BJ (cell line): ENCODE results near the gene SLC16A6. TPM values are rescaled to one million over a fixed set of nuclear protein-coding genes. Genes with fewer than 3 reads are reported as not detected.
"Not testable (repeated sequence)": the region's sequence is repeated elsewhere in the genome, so short reads cannot be mapped to it uniquely, and the experiment has no call there.

Source experiments
- CTCF ChIA-PET: fragments of 350-600 bp; formaldehyde crosslinking; extraction: SDS; loops from one replicate; lab custom pipeline; 2021; ENCODE audit warnings: antibody characterized with exemption, inconsistent platforms; lab: Yijun Ruan, JAX
- POLR2A ChIA-PET: fragments of 300-600 bp; sonication (Branson Sonifier 250); formaldehyde crosslinking; extraction: SDS; loops from one replicate; lab custom pipeline; 2021; ENCODE audit warnings: antibody characterized with exemption; lab: Charles Lee
- DNase-seq: peaks from one replicate; pipeline ENCODE4 v3.0.0-alpha.2; 2011; ENCODE audit warnings: low read depth
- H3K27me3 ChIP-seq: 2 replicates; pipeline ENCODE4 v1.6.0; 2011; ENCODE audit warnings: low read length; ENCODE audit not compliant: control insufficient read depth, insufficient read depth
- H3K36me3 ChIP-seq: 2 replicates; pipeline ENCODE4 v1.5.1; 2011; ENCODE audit warnings: low read length; ENCODE audit not compliant: control insufficient read depth, insufficient read depth
- H3K4me3 ChIP-seq: 2 replicates; pipeline ENCODE4 v1.5.1; 2011; ENCODE audit warnings: low read depth, mild to moderate bottlenecking, control low read depth, low read length
- polyA plus RNA-seq: library from polyadenylated mRNA; depleted of rRNA; stranded (reverse); fragments of >200 nt; gene quantifications from 2 replicates; pipeline ENCODE4 v1.2.3, GENCODE V29; 2011
- TF ChIP-seq, protein P1 (sequence below): IDR thresholded peaks from 2 replicates; pipeline ENCODE4 v1.5.1; 2011; ENCODE audit warnings: low read depth, mild to moderate bottlenecking, control low read depth, inconsistent platforms, low read length, moderate library complexity; ENCODE audit not compliant: insufficient read depth

Gene SLC16A6
- polyA plus RNA-seq, 1 experiment, result 0.20 TPM

DNA sequence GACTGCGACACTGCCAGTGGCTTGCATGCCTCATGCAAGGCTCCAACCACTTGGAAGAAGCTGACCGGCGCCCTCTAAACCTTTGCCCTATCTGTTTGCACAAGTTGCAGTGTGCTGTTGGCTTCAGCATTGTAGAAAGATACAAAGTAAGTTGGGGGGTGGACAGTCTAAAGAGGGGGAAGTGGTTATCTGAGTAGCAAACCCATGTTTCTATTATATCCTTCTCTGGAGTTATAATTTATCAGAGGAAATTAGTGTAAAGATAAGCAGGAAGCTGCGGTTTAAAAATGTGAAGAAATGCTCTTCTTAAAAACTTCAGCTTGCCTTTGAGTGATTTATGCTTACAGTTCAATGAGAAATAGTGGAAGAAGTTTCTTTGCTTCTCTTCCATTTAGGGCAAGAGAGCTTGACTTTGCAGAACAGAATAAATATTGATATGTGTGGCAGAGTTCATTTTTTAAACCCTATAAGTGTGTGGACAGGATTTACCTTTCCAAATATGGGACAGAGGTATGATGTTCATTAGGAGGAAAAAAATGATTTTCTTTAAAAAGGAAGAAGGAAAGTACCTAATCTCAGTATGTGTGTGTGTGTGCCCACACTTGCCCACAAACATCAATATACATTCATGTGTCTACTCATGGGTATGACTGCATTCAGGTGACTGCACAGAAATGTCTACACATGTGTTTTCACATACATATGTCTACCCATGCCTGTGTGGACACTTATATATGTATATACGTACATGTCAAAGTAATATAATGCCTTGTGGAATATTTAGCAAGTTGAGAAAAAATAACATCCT lies 35.0 kb downstream of the SLC16A6 start:
- CTCF ChIA-PET, result no interaction called here
- DNase-seq, result no peak
- peaks cover 10% of the 10 kb centered on the region for H3K36me3 ChIP-seq
- TF ChIP-seq, protein P1, sequence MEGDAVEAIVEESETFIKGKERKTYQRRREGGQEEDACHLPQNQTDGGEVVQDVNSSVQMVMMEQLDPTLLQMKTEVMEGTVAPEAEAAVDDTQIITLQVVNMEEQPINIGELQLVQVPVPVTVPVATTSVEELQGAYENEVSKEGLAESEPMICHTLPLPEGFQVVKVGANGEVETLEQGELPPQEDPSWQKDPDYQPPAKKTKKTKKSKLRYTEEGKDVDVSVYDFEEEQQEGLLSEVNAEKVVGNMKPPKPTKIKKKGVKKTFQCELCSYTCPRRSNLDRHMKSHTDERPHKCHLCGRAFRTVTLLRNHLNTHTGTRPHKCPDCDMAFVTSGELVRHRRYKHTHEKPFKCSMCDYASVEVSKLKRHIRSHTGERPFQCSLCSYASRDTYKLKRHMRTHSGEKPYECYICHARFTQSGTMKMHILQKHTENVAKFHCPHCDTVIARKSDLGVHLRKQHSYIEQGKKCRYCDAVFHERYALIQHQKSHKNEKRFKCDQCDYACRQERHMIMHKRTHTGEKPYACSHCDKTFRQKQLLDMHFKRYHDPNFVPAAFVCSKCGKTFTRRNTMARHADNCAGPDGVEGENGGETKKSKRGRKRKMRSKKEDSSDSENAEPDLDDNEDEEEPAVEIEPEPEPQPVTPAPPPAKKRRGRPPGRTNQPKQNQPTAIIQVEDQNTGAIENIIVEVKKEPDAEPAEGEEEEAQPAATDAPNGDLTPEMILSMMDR, result no peak
- no peak overlapping the region for H3K4me3 ChIP-seq
- H3K27me3 ChIP-seq, result no peaks in the 10 kb centered on the region
- POLR2A ChIA-PET, result no interaction called here

DNA sequence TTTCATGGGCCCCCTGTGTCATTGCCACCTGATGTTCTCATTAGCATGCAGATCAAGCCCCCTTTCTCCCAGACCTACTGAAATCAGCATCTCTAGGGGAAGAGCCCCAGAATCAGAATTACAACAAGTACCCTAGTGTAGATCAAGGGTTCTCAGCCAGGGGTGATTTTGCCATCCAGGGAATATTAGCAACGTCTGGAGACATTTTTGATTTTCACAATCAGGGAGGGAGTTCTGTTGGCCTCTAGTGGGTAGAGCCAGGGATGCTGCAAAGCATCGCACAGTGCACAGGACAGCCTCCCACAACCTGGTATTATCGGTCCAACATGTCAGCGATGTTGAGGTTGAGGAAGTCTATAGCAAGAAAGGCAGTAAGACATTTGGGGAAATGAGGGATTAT lies 35.8 kb downstream of the SLC16A6 start:
- Histone ChIP-seq H3K4me3 (no peak overlapping the region), H3K36me3 (peaks cover 10% of the 10 kb centered on the region), H3K27me3 (no peaks in the 10 kb centered on the region)
- CTCF ChIA-PET, result no interaction called here
- TF ChIP-seq, protein P1, result no peak
- POLR2A ChIA-PET, result no interaction called here
- DNase-seq, result no peak

DNA sequence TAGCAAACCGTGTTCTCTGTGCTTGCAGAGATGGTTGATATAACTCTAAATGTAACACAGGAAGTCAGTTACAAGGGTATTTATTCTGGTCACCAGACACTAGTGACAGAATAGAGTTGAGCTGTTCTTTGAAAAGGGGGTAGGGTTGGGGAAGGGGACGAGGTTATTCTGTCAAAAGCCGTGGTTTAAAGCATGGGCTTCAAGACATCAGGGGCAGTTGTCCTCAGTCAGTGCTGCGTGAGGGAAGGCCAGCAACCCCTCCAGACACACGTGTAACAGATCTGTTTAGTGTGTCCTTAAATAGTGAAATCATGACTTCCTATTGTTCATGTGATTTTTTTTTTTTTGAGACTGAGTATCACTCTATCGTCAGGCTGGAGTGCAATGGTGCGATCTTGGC lies 37.5 kb downstream of the SLC16A6 start:
- DNase-seq, POLR2A ChIA-PET, H3K27me3 ChIP-seq, CTCF ChIA-PET, H3K4me3 ChIP-seq: not testable (repeated sequence)
- H3K36me3 ChIP-seq, result peaks cover 10% of the 10 kb centered on the region

DNA sequence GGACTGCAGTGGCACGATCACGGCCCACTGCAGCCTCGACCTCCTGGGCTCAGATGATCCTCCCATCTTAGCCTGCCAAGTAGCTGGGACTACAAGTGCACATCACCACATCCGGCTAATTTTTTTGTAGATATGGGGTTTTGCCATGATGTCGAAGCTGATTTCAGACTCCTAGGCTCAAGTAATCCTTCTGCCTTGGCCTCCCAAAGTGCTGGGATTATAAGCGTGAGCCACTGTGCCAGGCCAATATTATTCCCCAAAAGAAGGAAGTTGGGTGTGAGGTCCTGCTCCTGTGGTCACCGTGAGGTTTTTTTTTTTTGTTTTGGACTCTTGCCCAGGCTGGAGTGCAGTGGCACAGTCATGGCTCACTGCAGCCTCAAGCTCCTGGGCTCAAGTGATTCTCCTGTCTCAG lies 41.6 kb downstream of the SLC16A6 start:
- ChIA-PET CTCF (interaction anchor here (0.5 to 1.5 kb wide), 2 partner anchors 89 to 187 kb away, joined by 3 to 6 read pairs; no protein-coding TSS in a partner anchor), POLR2A (interaction anchor here (0.6 kb wide), 1 partner anchor 179 kb away, joined by 3 read pairs; no protein-coding TSS in a partner anchor)
- TF ChIP-seq, protein P1, result no peak
- DNase-seq, result no peak
- Histone ChIP-seq H3K27me3 (no peaks in the 10 kb centered on the region), H3K36me3 (peaks cover 4% of the 10 kb centered on the region), H3K4me3 (no peak overlapping the region)

DNA sequence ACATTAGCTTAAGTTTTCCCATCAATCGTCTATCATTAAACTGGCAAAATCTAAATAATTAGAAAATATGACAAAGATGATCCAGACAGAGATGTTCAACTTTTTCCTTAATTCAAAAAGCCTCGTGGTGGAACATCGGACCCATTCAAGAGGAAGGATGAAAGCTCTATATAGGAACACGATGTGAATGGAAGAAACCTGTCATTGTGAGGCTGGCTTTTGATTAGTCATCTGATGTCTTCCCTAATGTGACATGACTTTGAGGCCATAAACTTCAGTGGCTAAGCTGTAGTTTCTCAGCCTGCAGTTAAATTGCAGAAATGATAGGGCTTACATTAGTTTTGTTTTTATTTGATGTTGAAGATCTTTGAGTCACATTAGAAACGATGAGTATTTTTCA lies 42.0 kb downstream of the SLC16A6 start:
- peaks cover 1% of the 10 kb centered on the region for H3K36me3 ChIP-seq
- H3K27me3 ChIP-seq, result no peaks in the 10 kb centered on the region
- TF ChIP-seq, protein P1, result no peak
- ChIA-PET CTCF (interaction anchor here (1.2 to 2.0 kb wide), 5 partner anchors 14 to 187 kb away, joined by 3 to 14 read pairs (median 5); no protein-coding TSS in a partner anchor), POLR2A (interaction anchor here (0.7 to 0.9 kb wide), 2 partner anchors 150 to 264 kb away, joined by 3 read pairs; partner anchors contain the start of gene PRKAR1A)
- DNase-seq, result no peak
- H3K4me3 ChIP-seq, result no peak overlapping the region; the same call in 1 of the 2 replicates
